ENCODE data around the gene RPN2. TPM values are rescaled to one million over a fixed set of nuclear protein-coding genes. Genes with fewer than 3 reads are reported as not detected.
"Not testable (repeated sequence)": the region's sequence is repeated elsewhere in the genome, so short reads cannot be mapped to it uniquely, and the experiment has no call there.

The RPN2 gene
- total RNA-seq, 6 experiments from 2014 or later = 91.7 to 188 (median 148) TPM

- no peak for DNase-seq
- 78% methylated on average over 7 of the region's 8 CpGs for WGBS (ENCODE audit: insufficient coverage, low coverage, low lambda C conversion rate, missing lambda C conversion rate)
- H3K9me3 ChIP-seq = no peaks in the 10 kb centered on the region
- H3K4me1 ChIP-seq = no peaks in the 10 kb centered on the region
- TF ChIP-seq POLR2A (IDR thresholded peaks at IDR 0.05) = no peak
- TF ChIP-seq, protein P1, sequence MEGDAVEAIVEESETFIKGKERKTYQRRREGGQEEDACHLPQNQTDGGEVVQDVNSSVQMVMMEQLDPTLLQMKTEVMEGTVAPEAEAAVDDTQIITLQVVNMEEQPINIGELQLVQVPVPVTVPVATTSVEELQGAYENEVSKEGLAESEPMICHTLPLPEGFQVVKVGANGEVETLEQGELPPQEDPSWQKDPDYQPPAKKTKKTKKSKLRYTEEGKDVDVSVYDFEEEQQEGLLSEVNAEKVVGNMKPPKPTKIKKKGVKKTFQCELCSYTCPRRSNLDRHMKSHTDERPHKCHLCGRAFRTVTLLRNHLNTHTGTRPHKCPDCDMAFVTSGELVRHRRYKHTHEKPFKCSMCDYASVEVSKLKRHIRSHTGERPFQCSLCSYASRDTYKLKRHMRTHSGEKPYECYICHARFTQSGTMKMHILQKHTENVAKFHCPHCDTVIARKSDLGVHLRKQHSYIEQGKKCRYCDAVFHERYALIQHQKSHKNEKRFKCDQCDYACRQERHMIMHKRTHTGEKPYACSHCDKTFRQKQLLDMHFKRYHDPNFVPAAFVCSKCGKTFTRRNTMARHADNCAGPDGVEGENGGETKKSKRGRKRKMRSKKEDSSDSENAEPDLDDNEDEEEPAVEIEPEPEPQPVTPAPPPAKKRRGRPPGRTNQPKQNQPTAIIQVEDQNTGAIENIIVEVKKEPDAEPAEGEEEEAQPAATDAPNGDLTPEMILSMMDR (IDR thresholded peaks at IDR 0.05) = no peak
- H3K36me3 ChIP-seq = no peaks in the 10 kb centered on the region
- no peak for ATAC-seq
- H3K27me3 ChIP-seq = no peaks in the 10 kb centered on the region
- no peak overlapping the region for H3K4me3 ChIP-seq
- H3K27ac ChIP-seq = no peak overlapping the region
- intact Hi-C loops (cut with DNase I) = no loop called here
These were observed 34.2 kb upstream of the RPN2 start for GRCh38 chr20:37144856-37145404.

- 83% methylated on average over 6 of the region's 6 CpGs for WGBS (ENCODE audit: insufficient coverage, low coverage, low lambda C conversion rate, missing lambda C conversion rate)
These were observed 31.9 kb upstream of the RPN2 start for GRCh38 chr20:37147250-37147649.

DNA sequence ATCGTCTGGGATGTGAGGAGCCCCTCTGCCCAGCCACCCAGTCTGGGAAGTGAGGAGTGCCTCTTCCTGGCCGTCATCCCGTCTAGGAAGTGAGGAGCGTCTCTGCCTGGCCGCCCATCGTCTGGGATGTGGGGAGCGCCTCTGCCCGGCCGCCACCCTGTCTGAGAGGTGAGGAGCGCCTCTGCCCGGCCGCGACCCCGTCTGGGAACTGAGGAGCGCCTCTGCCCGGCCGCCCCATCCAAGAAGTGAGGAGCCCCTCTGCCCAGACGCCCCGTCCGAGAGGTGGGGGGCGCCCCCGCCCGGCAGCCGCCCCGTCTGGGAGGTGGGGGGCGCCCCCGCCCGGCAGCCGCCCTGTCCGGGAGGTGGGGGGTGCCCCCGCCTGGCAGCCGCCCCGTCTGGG lies 28.3 kb upstream of the RPN2 start:
- H3K27me3 ChIP-seq; DNase-seq; H3K36me3 ChIP-seq; H3K9me3 ChIP-seq; ATAC-seq; H3K27ac ChIP-seq; H3K4me1 ChIP-seq; H3K4me3 ChIP-seq; intact Hi-C loops (cut with DNase I): not testable (repeated sequence)
- WGBS (ENCODE audit: insufficient coverage, low coverage, low lambda C conversion rate, missing lambda C conversion rate) = 97% methylated on average over 12 of the region's 33 CpGs

More at GRCh38 chr20:37147250-37147649, 31.9 kb upstream of the RPN2 start:
- Histone ChIP-seq H3K27me3 (no peaks in the 10 kb centered on the region), H3K36me3 (no peaks in the 10 kb centered on the region), H3K27ac (no peak overlapping the region), H3K4me3 (no peak overlapping the region), H3K4me1 (no peaks in the 10 kb centered on the region), H3K9me3 (no peaks in the 10 kb centered on the region)
- intact Hi-C loops (cut with DNase I) = no loop called here
- ATAC-seq = no peak
- TF ChIP-seq, protein P1 (IDR thresholded peaks at IDR 0.05) = no peak
- TF ChIP-seq POLR2A (IDR thresholded peaks at IDR 0.05) = no peak
- DNase-seq = no peak

- Histone ChIP-seq H3K27ac (no peak overlapping the region), H3K4me3 (no peak overlapping the region), H3K36me3 (no peaks in the 10 kb centered on the region), H3K27me3 (no peaks in the 10 kb centered on the region), H3K9me3 (no peaks in the 10 kb centered on the region), H3K4me1 (peaks cover 0 to 10% (median 3%) of the 10 kb centered on the region in 4 donors)
- TF ChIP-seq POLR2A (IDR thresholded peaks at IDR 0.05) = no peak
- TF ChIP-seq, protein P1 (IDR thresholded peaks at IDR 0.05) = no peak
- intact Hi-C loops (cut with DNase I) = no loop called here
- DNase-seq (no peak), ATAC-seq (no peak)
- 94% methylated on average over 2 of the region's 4 CpGs for whole genome bisulfite sequencing (ENCODE audit: insufficient coverage, low coverage, low lambda C conversion rate, missing lambda C conversion rate)
These were observed 27.6 kb upstream of the RPN2 start for GRCh38 chr20:37151529-37151928.

DNA sequence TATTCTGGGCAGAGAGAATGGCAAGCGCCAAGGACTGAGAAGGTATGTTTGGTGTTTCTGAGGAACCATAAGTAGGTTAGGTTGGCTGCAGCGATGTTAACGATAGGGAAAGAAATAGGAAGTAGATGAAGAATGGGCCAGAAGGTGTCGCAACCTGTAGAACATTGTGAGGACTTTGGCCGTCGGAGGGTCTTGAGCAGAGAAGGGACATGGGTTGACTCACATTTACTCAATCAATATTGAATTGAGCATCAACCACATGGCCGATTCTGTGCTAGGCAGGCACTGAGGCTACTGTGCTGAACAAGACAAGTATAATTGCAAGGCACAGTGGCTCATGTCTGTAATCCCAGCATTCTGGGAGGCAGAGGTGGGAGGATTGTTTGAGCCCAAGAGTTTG lies 26.8 kb upstream of the RPN2 start:
- 69% methylated on average over 7 of the region's 7 CpGs for WGBS (ENCODE audit: insufficient coverage, low coverage, low lambda C conversion rate, missing lambda C conversion rate)
- DNase-seq = no peak
- H3K9me3 ChIP-seq = no peaks in the 10 kb centered on the region

More for the DNA sequence above, 26.8 kb upstream of the RPN2 start:
- Histone ChIP-seq H3K4me1 (peaks cover 0 to 12% (median 3%) of the 10 kb centered on the region in 4 donors), H3K36me3 (no peaks in the 10 kb centered on the region), H3K4me3 (no peak overlapping the region), H3K27ac (no peak overlapping the region), H3K27me3 (no peaks in the 10 kb centered on the region)
- intact Hi-C loops (cut with DNase I) = no loop called here
- TF ChIP-seq, protein P1 (IDR thresholded peaks at IDR 0.05) = no peak
- no peak for TF ChIP-seq POLR2A (IDR thresholded peaks at IDR 0.05)
- no peak for ATAC-seq

Data from right lobe of liver (tissue), 6 donors.